22Rv1 (cell line): ENCODE measurements around the gene TMEM121.

Experiments used
- ZFX ChIP-seq: fragments of 450-650 bp; IDR thresholded peaks from 2 replicates; pipeline ENCODE4 v1.6.1; 2017; ENCODE audit warnings: antibody characterized with exemption, borderline replicate concordance
- TF ChIP-seq, protein P1 (sequence below): fragments of 450-650 bp; IDR thresholded peaks from 2 replicates; pipeline ENCODE4 v1.5.1; 2017; ENCODE audit warnings: mild to moderate bottlenecking

DNA sequence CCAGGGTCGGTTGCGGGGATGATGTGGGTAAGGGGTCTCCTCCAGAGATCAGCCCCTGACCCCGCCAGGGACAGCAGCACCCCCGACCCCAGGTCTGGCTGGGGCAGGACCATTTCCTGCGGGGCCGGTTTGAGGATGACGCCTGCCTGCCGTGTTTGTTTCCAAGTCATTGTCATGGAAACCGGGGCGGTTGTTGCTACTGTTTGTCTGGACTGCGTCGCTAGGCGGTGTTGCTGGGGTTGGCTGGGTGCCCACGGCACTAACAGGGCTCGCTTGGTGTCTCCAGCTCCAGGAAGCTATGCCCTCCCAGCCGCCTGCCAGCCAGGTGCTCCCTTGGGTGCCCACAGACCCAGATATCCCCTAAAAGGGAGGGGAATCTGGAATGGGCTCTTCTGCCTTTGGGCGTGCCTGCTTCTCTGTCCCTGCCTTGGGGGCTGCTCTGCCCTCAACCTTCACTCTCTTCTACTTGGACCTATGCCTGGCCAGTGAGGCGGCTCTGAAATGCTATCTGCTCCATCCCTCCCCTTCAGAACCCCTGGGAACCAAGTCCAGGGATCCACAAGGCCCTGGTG is 44.4 kb upstream of the TMEM121 start:
- TF ChIP-seq, protein P1, sequence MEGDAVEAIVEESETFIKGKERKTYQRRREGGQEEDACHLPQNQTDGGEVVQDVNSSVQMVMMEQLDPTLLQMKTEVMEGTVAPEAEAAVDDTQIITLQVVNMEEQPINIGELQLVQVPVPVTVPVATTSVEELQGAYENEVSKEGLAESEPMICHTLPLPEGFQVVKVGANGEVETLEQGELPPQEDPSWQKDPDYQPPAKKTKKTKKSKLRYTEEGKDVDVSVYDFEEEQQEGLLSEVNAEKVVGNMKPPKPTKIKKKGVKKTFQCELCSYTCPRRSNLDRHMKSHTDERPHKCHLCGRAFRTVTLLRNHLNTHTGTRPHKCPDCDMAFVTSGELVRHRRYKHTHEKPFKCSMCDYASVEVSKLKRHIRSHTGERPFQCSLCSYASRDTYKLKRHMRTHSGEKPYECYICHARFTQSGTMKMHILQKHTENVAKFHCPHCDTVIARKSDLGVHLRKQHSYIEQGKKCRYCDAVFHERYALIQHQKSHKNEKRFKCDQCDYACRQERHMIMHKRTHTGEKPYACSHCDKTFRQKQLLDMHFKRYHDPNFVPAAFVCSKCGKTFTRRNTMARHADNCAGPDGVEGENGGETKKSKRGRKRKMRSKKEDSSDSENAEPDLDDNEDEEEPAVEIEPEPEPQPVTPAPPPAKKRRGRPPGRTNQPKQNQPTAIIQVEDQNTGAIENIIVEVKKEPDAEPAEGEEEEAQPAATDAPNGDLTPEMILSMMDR: no peak
- TF ChIP-seq ZFX: no peak
